SK-N-SH treated with all-trans-retinoic acid at 6 μM for 48 hours (cell line): ENCODE data around the gene STING1.

Experiments used
- ARNTL ChIP-seq: fragments of 450-650 bp; formaldehyde crosslinking; IDR thresholded peaks from 2 replicates; pipeline ENCODE4 v1.5.0; 2020; ENCODE audit warnings: low read depth, mild to moderate bottlenecking, moderate library complexity, borderline replicate concordance
- OSR1 ChIP-seq: fragments of 250-450 bp; sonication (Bioruptor Pico); IDR thresholded peaks from 2 replicates; pipeline ENCODE4 v1.8.0; 2022; ENCODE audit warnings: moderate library complexity, mild to moderate bottlenecking, inconsistent platforms
- PPARA ChIP-seq: fragments of 250-450 bp; sonication (Bioruptor Pico); IDR thresholded peaks from 2 replicates; pipeline ENCODE4 v1.5.0; 2020; ENCODE audit warnings: mild to moderate bottlenecking, borderline replicate concordance
- TOX ChIP-seq: fragments of 250-450 bp; sonication (Bioruptor Pico); IDR thresholded peaks from 2 replicates; pipeline ENCODE4 v1.8.0; 2021; ENCODE audit warnings: mild to moderate bottlenecking, moderate library complexity, borderline replicate concordance
- ZFP3 ChIP-seq: fragments of 250-450 bp; sonication (Bioruptor Pico); IDR thresholded peaks from 2 replicates; pipeline ENCODE4 v1.5.0; 2020; ENCODE audit warnings: mild to moderate bottlenecking, moderate library complexity
- ZFP30 ChIP-seq: fragments of 450-650 bp; formaldehyde crosslinking; IDR thresholded peaks from 2 replicates; pipeline ENCODE4 v1.5.0; 2022; ENCODE audit warnings: mild to moderate bottlenecking, moderate library complexity
- ZNF565 ChIP-seq: fragments of 450-650 bp; formaldehyde crosslinking; conservative IDR thresholded peaks from 2 replicates; pipeline ENCODE4 v1.5.0; 2020; ENCODE audit warnings: low read depth, mild to moderate bottlenecking, moderate library complexity
- ZNF70 ChIP-seq: fragments of 450-650 bp; formaldehyde crosslinking; IDR thresholded peaks from 2 replicates; pipeline ENCODE4 v1.5.0; 2020; ENCODE audit warnings: mild to moderate bottlenecking, moderate library complexity
- ZNF8 ChIP-seq: fragments of 450-650 bp; formaldehyde crosslinking; IDR thresholded peaks from 2 replicates; pipeline ENCODE4 v1.5.0; 2020; ENCODE audit warnings: mild to moderate bottlenecking, moderate library complexity
- TF ChIP-seq, protein P1 (sequence below): fragments of 250-450 bp; sonication (Bioruptor Pico); IDR thresholded peaks from 2 replicates; pipeline ENCODE4 v1.8.0; 2020; ENCODE audit warnings: mild to moderate bottlenecking, moderate library complexity, borderline replicate concordance
- TF ChIP-seq, protein P2 (sequence below): fragments of 250-450 bp; sonication (Bioruptor Pico); IDR thresholded peaks from 2 replicates; pipeline ENCODE4 v1.5.1; 2020; ENCODE audit warnings: low read depth, mild to moderate bottlenecking, moderate library complexity
- TF ChIP-seq, protein P3 (sequence below): fragments of 250-450 bp; sonication (Bioruptor Pico); IDR thresholded peaks from 2 replicates; pipeline ENCODE4 v1.5.1; 2021; ENCODE audit warnings: mild to moderate bottlenecking, moderate library complexity

DNA sequence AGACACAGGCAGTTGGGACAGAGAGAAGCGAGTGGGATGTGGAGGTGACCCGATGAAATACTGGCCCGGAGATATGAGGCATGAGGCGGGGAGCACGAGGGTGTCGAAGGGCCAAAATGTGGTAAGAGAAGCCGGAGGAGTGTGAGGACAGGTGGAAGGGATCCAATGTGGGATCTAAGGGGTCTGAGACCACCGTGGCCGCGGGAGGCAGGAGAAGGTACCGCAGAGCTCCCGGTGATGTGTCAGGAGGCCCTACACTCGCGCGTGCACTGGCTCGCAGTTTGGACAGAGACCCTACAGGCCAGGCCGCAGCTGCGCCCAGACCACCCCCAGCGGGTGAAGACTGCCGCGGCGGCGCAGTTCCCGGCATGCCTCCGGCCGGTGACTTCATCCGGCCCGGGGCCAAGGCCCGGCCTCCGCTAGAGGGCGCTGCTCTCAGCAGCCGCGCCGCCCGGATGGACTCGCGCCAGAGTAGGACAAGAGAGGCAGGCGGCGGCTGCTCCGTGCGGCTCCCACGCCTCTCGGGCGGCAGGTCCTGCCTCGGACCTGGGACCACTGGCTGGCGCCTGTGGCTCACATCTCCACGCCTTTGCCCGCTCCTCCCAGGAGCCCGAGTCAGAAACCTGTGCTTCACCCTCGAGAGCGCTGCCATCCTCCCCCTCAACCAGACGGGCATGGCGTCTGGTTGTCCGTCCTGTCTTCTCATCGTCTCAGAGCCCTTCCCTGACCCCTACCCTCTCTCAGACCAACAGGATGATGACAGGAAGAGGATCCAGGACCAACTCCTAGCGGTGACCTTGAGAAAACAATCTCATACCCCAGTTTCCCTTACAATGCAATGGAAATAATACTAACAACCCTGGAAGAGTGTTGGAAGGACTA, 35.4 kb upstream of the STING1 start:
- no peak for TF ChIP-seq TOX (CRISPR knock-in tag)
- no peak for TF ChIP-seq ZNF8 (CRISPR knock-in tag)
- TF ChIP-seq ZFP3 = peak; percentile 77; the same call in 1 of the 2 replicates
- TF ChIP-seq ZNF565 (CRISPR knock-in tag) = 0 out of 2 replicates have a peak, but pooled peaks have one; percentile 39
- no peak for TF ChIP-seq ARNTL (CRISPR knock-in tag)
- TF ChIP-seq ZNF70 = 0 out of 2 replicates have a peak, but pooled peaks have one; percentile 15
- TF ChIP-seq, protein P1, sequence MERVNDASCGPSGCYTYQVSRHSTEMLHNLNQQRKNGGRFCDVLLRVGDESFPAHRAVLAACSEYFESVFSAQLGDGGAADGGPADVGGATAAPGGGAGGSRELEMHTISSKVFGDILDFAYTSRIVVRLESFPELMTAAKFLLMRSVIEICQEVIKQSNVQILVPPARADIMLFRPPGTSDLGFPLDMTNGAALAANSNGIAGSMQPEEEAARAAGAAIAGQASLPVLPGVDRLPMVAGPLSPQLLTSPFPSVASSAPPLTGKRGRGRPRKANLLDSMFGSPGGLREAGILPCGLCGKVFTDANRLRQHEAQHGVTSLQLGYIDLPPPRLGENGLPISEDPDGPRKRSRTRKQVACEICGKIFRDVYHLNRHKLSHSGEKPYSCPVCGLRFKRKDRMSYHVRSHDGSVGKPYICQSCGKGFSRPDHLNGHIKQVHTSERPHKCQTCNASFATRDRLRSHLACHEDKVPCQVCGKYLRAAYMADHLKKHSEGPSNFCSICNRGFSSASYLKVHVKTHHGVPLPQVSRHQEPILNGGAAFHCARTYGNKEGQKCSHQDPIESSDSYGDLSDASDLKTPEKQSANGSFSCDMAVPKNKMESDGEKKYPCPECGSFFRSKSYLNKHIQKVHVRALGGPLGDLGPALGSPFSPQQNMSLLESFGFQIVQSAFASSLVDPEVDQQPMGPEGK (CRISPR knock-in tag) = no peak
- no peak for TF ChIP-seq PPARA
- TF ChIP-seq OSR1 = no peak
- no peak; the same call in 1 of the 2 replicates for TF ChIP-seq ZFP30
- TF ChIP-seq, protein P2, sequence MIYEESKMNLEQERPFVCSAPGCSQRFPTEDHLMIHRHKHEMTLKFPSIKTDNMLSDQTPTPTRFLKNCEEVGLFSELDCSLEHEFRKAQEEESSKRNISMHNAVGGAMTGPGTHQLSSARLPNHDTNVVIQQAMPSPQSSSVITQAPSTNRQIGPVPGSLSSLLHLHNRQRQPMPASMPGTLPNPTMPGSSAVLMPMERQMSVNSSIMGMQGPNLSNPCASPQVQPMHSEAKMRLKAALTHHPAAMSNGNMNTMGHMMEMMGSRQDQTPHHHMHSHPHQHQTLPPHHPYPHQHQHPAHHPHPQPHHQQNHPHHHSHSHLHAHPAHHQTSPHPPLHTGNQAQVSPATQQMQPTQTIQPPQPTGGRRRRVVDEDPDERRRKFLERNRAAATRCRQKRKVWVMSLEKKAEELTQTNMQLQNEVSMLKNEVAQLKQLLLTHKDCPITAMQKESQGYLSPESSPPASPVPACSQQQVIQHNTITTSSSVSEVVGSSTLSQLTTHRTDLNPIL (CRISPR knock-in tag) = no peak
- TF ChIP-seq, protein P3, sequence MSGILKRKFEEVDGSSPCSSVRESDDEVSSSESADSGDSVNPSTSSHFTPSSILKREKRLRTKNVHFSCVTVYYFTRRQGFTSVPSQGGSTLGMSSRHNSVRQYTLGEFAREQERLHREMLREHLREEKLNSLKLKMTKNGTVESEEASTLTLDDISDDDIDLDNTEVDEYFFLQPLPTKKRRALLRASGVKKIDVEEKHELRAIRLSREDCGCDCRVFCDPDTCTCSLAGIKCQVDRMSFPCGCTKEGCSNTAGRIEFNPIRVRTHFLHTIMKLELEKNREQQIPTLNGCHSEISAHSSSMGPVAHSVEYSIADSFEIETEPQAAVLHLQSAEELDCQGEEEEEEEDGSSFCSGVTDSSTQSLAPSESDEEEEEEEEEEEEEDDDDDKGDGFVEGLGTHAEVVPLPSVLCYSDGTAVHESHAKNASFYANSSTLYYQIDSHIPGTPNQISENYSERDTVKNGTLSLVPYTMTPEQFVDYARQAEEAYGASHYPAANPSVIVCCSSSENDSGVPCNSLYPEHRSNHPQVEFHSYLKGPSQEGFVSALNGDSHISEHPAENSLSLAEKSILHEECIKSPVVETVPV (CRISPR knock-in tag) = no peak
